ENCODE measurements around the gene DNER.

DNER gene

GRCh38 chr2:229446350-229446749, 268.0 kb downstream of the DNER start:
- ChIA-PET POLR2A (no interaction called here), CTCF (no interaction called here)
- no peak for DNase-seq (ENCODE audit: low read depth, low spot score)
- H3K4me3 ChIP-seq (ENCODE audit: low read depth, low read length): no peak overlapping the region
- no peak for TF ChIP-seq CTCF (IDR thresholded peaks at IDR 0.05; ENCODE audit: insufficient read depth, low read length, missing control alignments)

- no peak for DNase-seq (ENCODE audit: low read depth, low spot score)
- TF ChIP-seq CTCF (IDR thresholded peaks at IDR 0.05; ENCODE audit: insufficient read depth, low read length, missing control alignments): no peak
- CTCF ChIA-PET: no interaction called here
- POLR2A ChIA-PET: no interaction called here
- no peak overlapping the region for H3K4me3 ChIP-seq (ENCODE audit: low read depth, low read length)
Measured at GRCh38 chr2:229445501-229446211, 268.7 kb downstream of the DNER start.

GRCh38 chr2:229445019-229445418, 269.3 kb downstream of the DNER start:
- H3K4me3 ChIP-seq (ENCODE audit: low read depth, low read length): no peak overlapping the region
- TF ChIP-seq CTCF (IDR thresholded peaks at IDR 0.05; ENCODE audit: insufficient read depth, low read length, missing control alignments): no peak
- ChIA-PET CTCF (no interaction called here), POLR2A (no interaction called here)
- peak; percentile 21 for DNase-seq (ENCODE audit: low read depth, low spot score)

DNA sequence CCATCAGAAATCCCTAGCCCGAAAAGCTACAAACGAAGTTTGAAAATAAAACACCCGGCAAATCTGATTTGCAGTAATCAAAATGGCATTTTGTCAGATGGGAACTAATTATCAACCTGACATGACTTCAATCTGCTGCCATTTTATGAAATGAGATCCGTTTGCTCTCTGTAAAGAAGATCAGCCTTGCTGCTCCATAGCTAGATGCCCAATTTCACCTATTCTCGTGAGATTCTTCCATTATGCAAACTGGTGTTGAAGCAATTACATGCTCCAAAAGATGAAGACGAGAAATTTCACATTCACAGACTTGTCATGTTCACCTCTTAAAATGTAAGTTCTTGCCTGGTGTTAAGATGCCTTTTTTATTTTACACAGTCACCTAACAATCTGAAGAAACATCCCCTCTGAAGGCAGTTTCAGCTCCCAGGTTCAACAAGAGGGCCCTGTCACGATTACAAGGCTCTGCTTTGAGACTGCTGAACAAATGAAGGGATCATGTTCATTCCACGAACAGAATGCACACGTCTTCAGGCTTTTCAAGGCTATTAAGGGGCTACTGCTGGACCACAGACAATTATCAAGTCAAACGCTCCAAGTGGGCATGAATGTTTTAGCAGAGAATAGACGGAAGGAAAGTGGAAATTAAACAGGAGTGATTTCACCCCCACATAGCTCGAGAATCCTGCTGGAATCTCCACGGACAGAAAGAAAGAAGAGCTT, 270.6 kb downstream of the DNER start:
- no peak overlapping the region for H3K4me3 ChIP-seq (ENCODE audit: low read depth, low read length)
- ChIA-PET POLR2A (no interaction called here), CTCF (no interaction called here)
- DNase-seq (ENCODE audit: low read depth, low spot score): no peak
- TF ChIP-seq CTCF (IDR thresholded peaks at IDR 0.05; ENCODE audit: insufficient read depth, low read length, missing control alignments): no peak

DNA sequence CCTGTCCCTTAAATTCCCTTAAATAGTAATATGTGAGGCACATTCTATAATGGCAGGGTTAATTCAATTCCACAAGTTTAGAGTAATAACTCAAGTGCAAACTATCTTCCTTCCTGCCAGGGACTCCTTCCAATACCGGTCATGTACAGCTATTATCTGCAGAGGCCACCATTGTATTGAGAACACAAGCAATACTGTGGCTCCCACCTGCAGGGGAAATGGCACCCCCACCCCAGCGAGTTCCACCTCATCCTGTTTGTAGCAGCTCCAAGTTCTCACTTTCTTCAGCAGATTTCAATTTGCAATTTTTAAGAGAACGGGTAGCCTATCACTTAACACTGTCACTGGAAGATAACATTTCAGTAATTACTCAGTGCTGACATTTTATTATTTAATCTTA, 271.2 kb downstream of the DNER start:
- TF ChIP-seq CTCF (IDR thresholded peaks at IDR 0.05; ENCODE audit: insufficient read depth, low read length, missing control alignments): no peak
- ChIA-PET POLR2A (no interaction called here), CTCF (no interaction called here)

GRCh38 chr2:229438430-229439159, 275.8 kb downstream of the DNER start:
- DNase-seq (ENCODE audit: low read depth, low spot score): no peak
- no peak overlapping the region for H3K4me3 ChIP-seq (ENCODE audit: low read depth, low read length)
- POLR2A ChIA-PET: no interaction called here
- no peak for TF ChIP-seq CTCF (IDR thresholded peaks at IDR 0.05; ENCODE audit: insufficient read depth, low read length, missing control alignments)
- CTCF ChIA-PET: no interaction called here

More for the DNA sequence above, 271.2 kb downstream of the DNER start:
- DNase-seq (ENCODE audit: low read depth, low spot score): no peak
- no peak overlapping the region for H3K4me3 ChIP-seq (ENCODE audit: low read depth, low read length)
